Epithelial cell of proximal tubule (primary cell): ENCODE measurements around the gene ACTG2. TPM values are rescaled to one million over a fixed set of nuclear protein-coding genes. Genes with fewer than 3 reads are reported as not detected.

Experiments used
- DNase-seq: peaks from one replicate; pipeline ENCODE4 v3.0.0-alpha.2; 2011; ENCODE audit warnings: low read depth
- H3K4me3 ChIP-seq: 2 replicates; pipeline ENCODE4 v1.5.1; 2011; ENCODE audit warnings: low read depth, mild to moderate bottlenecking, low read length
- CTCF ChIP-seq: conservative IDR thresholded peaks from 2 replicates; pipeline ENCODE4 v1.5.1; 2012; ENCODE audit warnings: low read depth, mild to moderate bottlenecking, low read length
- total RNA-seq: library from RNA; depleted of rRNA; stranded (reverse); fragments of >200 nt; gene quantifications from 2 replicates; pipeline ENCODE4 v1.2.3, GENCODE V29; 2015

The ACTG2 gene
- total RNA-seq, 1 donor from 2014 or later = not detected

GRCh38 chr2:73920577-73921545 lies 28.1 kb downstream of the ACTG2 start:
- TF ChIP-seq CTCF = peak; percentile 42
- no peak for DNase-seq
- no peak overlapping the region for H3K4me3 ChIP-seq

- DNase-seq = no peak
- no peak for TF ChIP-seq CTCF
- H3K4me3 ChIP-seq = no peak overlapping the region
Measured at GRCh38 chr2:73921581-73921980, 28.8 kb downstream of the ACTG2 start.

- no peak for DNase-seq
- no peak for TF ChIP-seq CTCF
- H3K4me3 ChIP-seq = no peak overlapping the region
Measured at GRCh38 chr2:73922681-73923080, 29.9 kb downstream of the ACTG2 start.

GRCh38 chr2:73925033-73925704 lies 32.4 kb downstream of the ACTG2 start:
- H3K4me3 ChIP-seq = no peak overlapping the region
- no peak for TF ChIP-seq CTCF
- no peak for DNase-seq

GRCh38 chr2:73925853-73926492 lies 33.2 kb downstream of the ACTG2 start:
- no peak for DNase-seq
- TF ChIP-seq CTCF = no peak
- H3K4me3 ChIP-seq = peak overlapping the region; percentile 86

- no peak for TF ChIP-seq CTCF
- peak; percentile 93 for DNase-seq
- peak within 1 kb of the TSS; percentile 86 for H3K4me3 ChIP-seq
Measured at GRCh38 chr2:73926493-73927327, 33.9 kb downstream of the ACTG2 start, which contains the start of gene DGUOK. Gene DGUOK, plus strand, starts transcription at chr2:73926880. Its CDS starts 31 bp downstream, at chr2:73926911.
